ENCODE data around the gene NIPSNAP2.

DNA sequence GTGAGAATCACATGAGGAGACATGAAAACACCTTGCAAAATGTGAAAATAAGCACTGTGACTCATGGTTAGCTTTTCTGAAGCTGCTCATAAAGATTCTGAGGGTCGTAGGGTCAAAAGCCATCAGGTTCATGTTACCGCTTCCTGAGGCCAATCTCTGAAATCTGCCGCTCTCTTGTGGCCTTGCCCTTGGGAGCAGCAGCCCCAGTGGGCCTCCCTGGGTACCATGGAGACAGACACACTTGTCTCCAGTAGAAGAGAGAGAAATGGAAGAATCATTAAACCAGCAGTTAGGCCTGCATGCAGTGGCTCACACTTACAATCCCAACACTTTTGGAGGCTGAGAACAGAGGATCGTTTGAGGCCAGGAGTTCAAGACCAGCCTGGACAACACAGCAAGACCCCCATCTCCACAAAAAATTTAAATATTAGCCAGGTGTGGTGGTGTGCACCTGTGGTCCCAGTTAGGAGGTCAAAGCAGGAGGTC is 42.8 kb downstream of the NIPSNAP2 start:
- TF ChIP-seq, protein P1, sequence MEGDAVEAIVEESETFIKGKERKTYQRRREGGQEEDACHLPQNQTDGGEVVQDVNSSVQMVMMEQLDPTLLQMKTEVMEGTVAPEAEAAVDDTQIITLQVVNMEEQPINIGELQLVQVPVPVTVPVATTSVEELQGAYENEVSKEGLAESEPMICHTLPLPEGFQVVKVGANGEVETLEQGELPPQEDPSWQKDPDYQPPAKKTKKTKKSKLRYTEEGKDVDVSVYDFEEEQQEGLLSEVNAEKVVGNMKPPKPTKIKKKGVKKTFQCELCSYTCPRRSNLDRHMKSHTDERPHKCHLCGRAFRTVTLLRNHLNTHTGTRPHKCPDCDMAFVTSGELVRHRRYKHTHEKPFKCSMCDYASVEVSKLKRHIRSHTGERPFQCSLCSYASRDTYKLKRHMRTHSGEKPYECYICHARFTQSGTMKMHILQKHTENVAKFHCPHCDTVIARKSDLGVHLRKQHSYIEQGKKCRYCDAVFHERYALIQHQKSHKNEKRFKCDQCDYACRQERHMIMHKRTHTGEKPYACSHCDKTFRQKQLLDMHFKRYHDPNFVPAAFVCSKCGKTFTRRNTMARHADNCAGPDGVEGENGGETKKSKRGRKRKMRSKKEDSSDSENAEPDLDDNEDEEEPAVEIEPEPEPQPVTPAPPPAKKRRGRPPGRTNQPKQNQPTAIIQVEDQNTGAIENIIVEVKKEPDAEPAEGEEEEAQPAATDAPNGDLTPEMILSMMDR (conservative IDR thresholded peaks at IDR 0.05): no peak
- no peak for TF ChIP-seq ZFX (IDR thresholded peaks at IDR 0.05)

Data from C4-2B (cell line).